ENCODE results near the gene RNASEH1.
"Not testable (repeated sequence)": the region's sequence is repeated elsewhere in the genome, so short reads cannot be mapped to it uniquely, and the experiment has no call there.

RNASEH1 gene

GRCh38 chr2:3518496-3519254 is 39.5 kb downstream of the RNASEH1 start:
- DNase-seq (ENCODE audit: low spot score) = peak; percentile 96

- peak; percentile 41 for DNase-seq (ENCODE audit: low spot score)
Observed at GRCh38 chr2:3517948-3518495, 40.1 kb downstream of the RNASEH1 start.

GRCh38 chr2:3516831-3517230 is 41.3 kb downstream of the RNASEH1 start:
- DNase-seq (ENCODE audit: low spot score) = no peak

DNA sequence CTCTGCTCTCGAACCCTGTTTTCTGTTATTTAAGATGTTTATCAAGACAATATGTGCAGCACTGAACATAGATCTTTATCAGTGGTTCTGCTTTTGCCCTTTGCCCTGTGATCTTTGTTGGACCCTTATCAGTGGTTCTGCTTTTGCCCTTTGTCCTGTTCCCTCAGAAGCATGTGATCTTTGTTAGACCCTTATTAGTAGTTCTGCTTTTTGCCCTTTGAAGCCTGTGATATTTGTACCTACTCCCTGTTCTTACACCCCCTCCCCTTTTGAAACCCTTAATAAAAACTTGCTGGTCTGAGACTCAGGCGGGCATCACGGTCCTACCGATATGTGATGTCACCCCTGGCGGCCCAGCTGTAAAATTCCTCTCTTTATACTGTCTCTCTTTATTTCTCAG is 42.7 kb downstream of the RNASEH1 start:
- not testable (repeated sequence) for DNase-seq (ENCODE audit: low spot score)

- no peak for DNase-seq (ENCODE audit: low spot score)
Observed at GRCh38 chr2:3513026-3513810, 44.9 kb downstream of the RNASEH1 start.

- no peak for DNase-seq (ENCODE audit: low spot score)
Observed at GRCh38 chr2:3512086-3512485, 46.0 kb downstream of the RNASEH1 start.

DNA sequence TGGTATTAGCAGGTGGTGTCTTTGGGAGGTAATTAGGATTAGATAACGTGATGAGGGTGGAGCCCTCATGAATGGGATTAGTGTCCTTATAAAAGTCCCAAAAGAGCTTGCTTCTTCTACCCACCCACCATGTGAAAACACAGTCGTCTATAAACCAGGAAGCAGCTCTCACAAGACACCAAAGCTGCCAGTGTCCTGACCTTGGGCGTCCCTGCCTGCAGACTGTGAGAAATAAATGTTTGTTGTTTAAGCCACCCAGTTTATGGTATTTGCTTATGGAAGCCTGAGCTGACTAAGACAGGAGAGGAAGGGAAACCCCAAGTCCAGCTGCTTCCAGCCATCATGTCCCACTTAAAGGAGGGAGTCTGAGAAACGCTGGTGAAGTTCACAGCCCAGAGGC is 52.4 kb downstream of the RNASEH1 start:
- DNase-seq (ENCODE audit: low spot score) = no peak

- DNase-seq (ENCODE audit: low spot score) = no peak
Observed at GRCh38 chr2:3504741-3505140, 53.4 kb downstream of the RNASEH1 start.

DNA sequence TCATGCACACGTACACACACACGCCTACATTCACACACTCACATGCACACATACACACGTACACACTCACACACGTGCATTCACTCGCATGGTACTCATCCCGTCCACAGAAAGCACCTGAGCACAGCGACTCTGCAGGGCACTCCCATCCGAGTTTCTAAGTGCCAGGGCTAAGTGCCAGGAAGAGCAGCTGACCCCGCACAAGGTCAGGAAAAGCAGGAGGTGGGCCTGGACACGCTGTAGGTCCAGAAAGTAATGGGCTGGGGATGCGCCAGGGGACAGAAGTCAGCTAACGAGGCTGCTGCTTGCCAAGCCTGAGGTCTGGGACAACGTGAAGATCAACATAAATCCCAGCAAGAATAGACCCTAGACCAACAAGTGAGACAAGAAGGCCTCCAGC is 54.6 kb downstream of the RNASEH1 start:
- DNase-seq (ENCODE audit: low spot score) = no peak

DNA sequence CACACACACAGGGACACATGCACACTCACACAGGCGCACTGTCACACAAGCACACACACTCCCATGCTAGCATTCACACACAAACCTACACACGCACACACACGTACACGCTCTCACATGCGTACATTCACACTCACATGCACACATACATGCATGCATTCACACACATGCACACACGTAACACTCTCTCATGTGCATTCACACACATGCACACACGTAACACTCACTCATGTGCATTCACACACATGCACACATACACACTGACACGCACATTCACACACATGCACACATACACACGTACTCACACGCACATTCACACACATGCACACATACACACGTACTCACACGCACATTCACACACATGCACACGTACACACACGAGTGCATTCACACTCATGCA is 55.1 kb downstream of the RNASEH1 start:
- no peak for DNase-seq (ENCODE audit: low spot score)

- DNase-seq (ENCODE audit: low spot score) = no peak
Observed at GRCh38 chr2:3500326-3500899, 57.7 kb downstream of the RNASEH1 start.

GRCh38 chr2:3498783-3499394 is 59.2 kb downstream of the RNASEH1 start:
- DNase-seq (ENCODE audit: low spot score) = no peak

- DNase-seq (ENCODE audit: low spot score) = not testable (repeated sequence)
Observed at GRCh38 chr2:3496708-3497080, 61.4 kb downstream of the RNASEH1 start.
